SIG-M5 treated with dmso at 0.1 percent for 504 hours (cell line): ENCODE data around the gene ERO1B.
A peak's percentile ranks its signal among the peaks of the same experiment; 100 is the strongest.

Experiments
- DNase-seq: peaks from one replicate; lab custom pipeline; 2025; ENCODE audit not compliant: unreplicated experiment; lab: John Stamatoyannopoulos, UW

ERO1B gene

GRCh38 chr1:236253918-236254637 lies 27.7 kb downstream of the ERO1B start:
- DNase-seq = no peak

- no peak for DNase-seq
Measured at GRCh38 chr1:236253119-236253518, 28.6 kb downstream of the ERO1B start.

GRCh38 chr1:236251587-236251986 lies 30.2 kb downstream of the ERO1B start:
- no peak for DNase-seq

- no peak for DNase-seq
Measured at GRCh38 chr1:236247286-236247685, 34.5 kb downstream of the ERO1B start.

- no peak for DNase-seq
Measured at GRCh38 chr1:236242568-236242967, 39.2 kb downstream of the ERO1B start.

GRCh38 chr1:236240675-236241074 lies 41.1 kb downstream of the ERO1B start:
- no peak for DNase-seq

- DNase-seq = no peak
Measured at GRCh38 chr1:236239092-236239585, 42.6 kb downstream of the ERO1B start.

- no peak for DNase-seq
Measured at GRCh38 chr1:236235116-236235515, 46.6 kb downstream of the ERO1B start.

- peak; percentile 55 for DNase-seq
Measured at GRCh38 chr1:236228411-236228810, 53.3 kb downstream of the ERO1B start.

- no peak for DNase-seq
Measured at GRCh38 chr1:236222632-236223031, 59.1 kb downstream of the ERO1B start.

GRCh38 chr1:236220473-236220872 lies 61.3 kb downstream of the ERO1B start:
- no peak for DNase-seq

- no peak for DNase-seq
Measured at GRCh38 chr1:236214761-236215160, 67.0 kb downstream of the ERO1B start.

- no peak for DNase-seq
Measured at GRCh38 chr1:236213534-236213933, 68.2 kb downstream of the ERO1B start.

GRCh38 chr1:236211815-236212214 lies 69.9 kb downstream of the ERO1B start:
- DNase-seq = no peak

GRCh38 chr1:236209713-236210112 lies 72.0 kb downstream of the ERO1B start:
- no peak for DNase-seq

- no peak for DNase-seq
Measured at GRCh38 chr1:236209185-236209584, 72.6 kb downstream of the ERO1B start.

GRCh38 chr1:236207569-236207968 lies 74.2 kb downstream of the ERO1B start:
- no peak for DNase-seq

- DNase-seq = no peak
Measured at GRCh38 chr1:236207121-236207520, 74.6 kb downstream of the ERO1B start.

- peak; percentile 32 for DNase-seq
Measured at GRCh38 chr1:236206548-236206947, 75.2 kb downstream of the ERO1B start.

GRCh38 chr1:236204656-236205055 lies 77.1 kb downstream of the ERO1B start:
- no peak for DNase-seq

GRCh38 chr1:236204039-236204438 lies 77.7 kb downstream of the ERO1B start:
- no peak for DNase-seq

- no peak for DNase-seq
Measured at GRCh38 chr1:236201786-236202185, 80.0 kb downstream of the ERO1B start.

GRCh38 chr1:236200925-236201324 lies 80.8 kb downstream of the ERO1B start:
- DNase-seq = no peak
